Peyer's patch (tissue), 4 donors: ENCODE data around the gene LRP2BP.

Source experiments
- POLR2A ChIP-seq, 2 donors: fragments of 450-650 bp; IDR thresholded peaks; one replicate each; pipeline ENCODE4 v1.5.1; 2017; ENCODE audit warnings: antibody characterized with exemption in 2 of 2, mild to moderate bottlenecking in 2 of 2, moderate library complexity in 2 of 2
- TF ChIP-seq, protein P1 (sequence below), 6 experiments: fragments of 450-650 bp in 4 of 6; fragments of 200-600 bp in 2 of 6; sonication (generic) in 1 of 6; IDR thresholded peaks; one replicate each; pipeline ENCODE4 v1.5.1; 2017 to 2019; ENCODE audit warnings: antibody characterized with exemption in 6 of 6, mild to moderate bottlenecking in 3 of 6, moderate library complexity in 1 of 6

- no peak for TF ChIP-seq POLR2A (IDR thresholded peaks at IDR 0.05)
- TF ChIP-seq, protein P1, sequence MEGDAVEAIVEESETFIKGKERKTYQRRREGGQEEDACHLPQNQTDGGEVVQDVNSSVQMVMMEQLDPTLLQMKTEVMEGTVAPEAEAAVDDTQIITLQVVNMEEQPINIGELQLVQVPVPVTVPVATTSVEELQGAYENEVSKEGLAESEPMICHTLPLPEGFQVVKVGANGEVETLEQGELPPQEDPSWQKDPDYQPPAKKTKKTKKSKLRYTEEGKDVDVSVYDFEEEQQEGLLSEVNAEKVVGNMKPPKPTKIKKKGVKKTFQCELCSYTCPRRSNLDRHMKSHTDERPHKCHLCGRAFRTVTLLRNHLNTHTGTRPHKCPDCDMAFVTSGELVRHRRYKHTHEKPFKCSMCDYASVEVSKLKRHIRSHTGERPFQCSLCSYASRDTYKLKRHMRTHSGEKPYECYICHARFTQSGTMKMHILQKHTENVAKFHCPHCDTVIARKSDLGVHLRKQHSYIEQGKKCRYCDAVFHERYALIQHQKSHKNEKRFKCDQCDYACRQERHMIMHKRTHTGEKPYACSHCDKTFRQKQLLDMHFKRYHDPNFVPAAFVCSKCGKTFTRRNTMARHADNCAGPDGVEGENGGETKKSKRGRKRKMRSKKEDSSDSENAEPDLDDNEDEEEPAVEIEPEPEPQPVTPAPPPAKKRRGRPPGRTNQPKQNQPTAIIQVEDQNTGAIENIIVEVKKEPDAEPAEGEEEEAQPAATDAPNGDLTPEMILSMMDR (IDR thresholded peaks at IDR 0.05): no peak
These were observed 8.3 kb upstream of the LRP2BP start for GRCh38 chr4:185404031-185404430.
